HFFc6 (cell line): Measurements from ENCODE around the gene RBMS3. TPM values are rescaled to one million over a fixed set of nuclear protein-coding genes. Genes with fewer than 3 reads are reported as not detected.

Source experiments
- DNase-seq: peaks from one replicate; pipeline ENCODE4 v3.0.0-alpha.2; 2018
- H3K27ac Mint-ChIP-seq: 2 replicates; pipeline ENCODE4 v1.8.0; 2020; ENCODE audit warnings: mild to moderate bottlenecking, mixed read lengths
- H3K27me3 Mint-ChIP-seq: 2 replicates; pipeline ENCODE4 v1.8.0; 2021; ENCODE audit warnings: mild to moderate bottlenecking, moderate library complexity, mixed read lengths; ENCODE audit not compliant: insufficient read depth
- H3K36me3 Mint-ChIP-seq: 2 replicates; pipeline ENCODE4 v1.8.0; 2021; ENCODE audit warnings: low read depth, mixed read lengths
- H3K4me1 Mint-ChIP-seq: 2 replicates; pipeline ENCODE4 v1.8.0; 2020; ENCODE audit warnings: low read depth, mixed read lengths
- H3K4me3 Mint-ChIP-seq: 2 replicates; pipeline ENCODE4 v1.8.0; 2020; ENCODE audit warnings: mild to moderate bottlenecking, moderate library complexity, mixed read lengths
- H3K9me3 Mint-ChIP-seq: 2 replicates; pipeline ENCODE4 v1.8.0; 2020; ENCODE audit warnings: mild to moderate bottlenecking, mixed read lengths
- total RNA-seq, 6 experiments: library from RNA; stranded (reverse); fragmentation: NEBNext Ultra II Directional; extraction: Animal tissue kit (Norgen Biotek cat#: 25700); gene quantifications; 2 replicates in 1 of 6; 3 replicates in 5 of 6; pipeline ENCODE4 v1.2.3, GENCODE V29; 2021
- TF ChIP-seq, protein P1 (sequence below): fragments of 200-600 bp; sonication (generic); IDR thresholded peaks from 2 replicates; pipeline ENCODE4 v1.5.0; 2021; ENCODE audit warnings: antibody characterized with exemption, mild to moderate bottlenecking

RBMS3 gene
- total RNA-seq, 6 experiments from 2014 or later, result 22.8 to 46.9 (median 39.4) TPM

DNA sequence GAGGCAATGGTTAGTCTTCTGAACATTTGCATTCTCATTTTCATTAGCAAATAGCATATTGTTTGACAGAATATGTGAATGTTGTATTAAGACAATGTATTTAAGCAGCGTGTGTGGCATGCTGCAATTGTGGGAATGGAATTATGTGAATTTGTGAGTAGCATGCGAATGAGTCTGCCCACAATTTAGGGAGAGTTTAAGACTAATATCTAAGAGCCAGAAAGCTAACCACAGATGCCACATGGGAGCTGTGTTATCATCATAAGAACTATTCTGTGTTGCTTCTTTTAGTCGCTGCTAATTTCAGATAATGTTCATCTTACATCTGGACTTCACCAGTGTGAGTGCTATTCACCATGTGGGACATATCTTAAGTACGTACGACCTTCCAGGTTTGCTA lies 494.5 kb downstream of the RBMS3 start:
- 0 out of 2 replicates have a peak, but pooled peaks cover 3% of the 10 kb centered on the region for H3K27me3 Mint-ChIP-seq
- H3K36me3 Mint-ChIP-seq, result no peaks in the 10 kb centered on the region
- no peaks in the 10 kb centered on the region for H3K4me1 Mint-ChIP-seq

DNA sequence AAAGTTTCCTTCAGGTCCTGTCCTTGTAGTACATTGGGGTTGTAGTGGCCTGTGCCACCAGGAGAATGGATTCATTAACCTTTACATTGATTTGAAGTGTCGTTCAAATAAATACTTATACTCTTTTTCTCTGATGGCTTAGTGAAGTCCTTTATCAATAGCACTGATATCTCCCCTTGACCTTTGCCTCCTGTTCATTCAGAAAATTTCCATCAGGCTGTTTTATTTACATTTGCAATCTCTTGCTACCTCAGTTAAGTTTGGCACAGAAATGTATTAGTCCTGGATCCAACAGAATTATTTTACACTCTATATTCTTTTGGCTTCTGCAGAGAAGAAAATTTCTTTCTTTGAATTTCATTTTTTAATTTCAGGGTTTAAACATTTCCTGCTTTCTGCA lies 497.0 kb downstream of the RBMS3 start:
- Mint-ChIP-seq H3K27me3 (peaks cover 3% of the 10 kb centered on the region; the same call in 1 of the 2 replicates), H3K9me3 (peaks cover 3% of the 10 kb centered on the region; the same call in 1 of the 2 replicates), H3K4me1 (no peaks in the 10 kb centered on the region), H3K36me3 (peaks cover 11% of the 10 kb centered on the region), H3K27ac (no peak overlapping the region), H3K4me3 (no peak overlapping the region)
- no peak for DNase-seq
- TF ChIP-seq, protein P1, sequence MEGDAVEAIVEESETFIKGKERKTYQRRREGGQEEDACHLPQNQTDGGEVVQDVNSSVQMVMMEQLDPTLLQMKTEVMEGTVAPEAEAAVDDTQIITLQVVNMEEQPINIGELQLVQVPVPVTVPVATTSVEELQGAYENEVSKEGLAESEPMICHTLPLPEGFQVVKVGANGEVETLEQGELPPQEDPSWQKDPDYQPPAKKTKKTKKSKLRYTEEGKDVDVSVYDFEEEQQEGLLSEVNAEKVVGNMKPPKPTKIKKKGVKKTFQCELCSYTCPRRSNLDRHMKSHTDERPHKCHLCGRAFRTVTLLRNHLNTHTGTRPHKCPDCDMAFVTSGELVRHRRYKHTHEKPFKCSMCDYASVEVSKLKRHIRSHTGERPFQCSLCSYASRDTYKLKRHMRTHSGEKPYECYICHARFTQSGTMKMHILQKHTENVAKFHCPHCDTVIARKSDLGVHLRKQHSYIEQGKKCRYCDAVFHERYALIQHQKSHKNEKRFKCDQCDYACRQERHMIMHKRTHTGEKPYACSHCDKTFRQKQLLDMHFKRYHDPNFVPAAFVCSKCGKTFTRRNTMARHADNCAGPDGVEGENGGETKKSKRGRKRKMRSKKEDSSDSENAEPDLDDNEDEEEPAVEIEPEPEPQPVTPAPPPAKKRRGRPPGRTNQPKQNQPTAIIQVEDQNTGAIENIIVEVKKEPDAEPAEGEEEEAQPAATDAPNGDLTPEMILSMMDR, result no peak

More for the DNA sequence above, 494.5 kb downstream of the RBMS3 start:
- no peak for DNase-seq
- H3K9me3 Mint-ChIP-seq, result no peaks in the 10 kb centered on the region
- H3K4me3 Mint-ChIP-seq, result no peak overlapping the region
- H3K27ac Mint-ChIP-seq, result no peak overlapping the region
- TF ChIP-seq, protein P1, result no peak

GRCh38 chr3:29789686-29790085 lies 508.8 kb downstream of the RBMS3 start:
- Mint-ChIP-seq H3K27ac (no peak overlapping the region), H3K9me3 (no peaks in the 10 kb centered on the region), H3K36me3 (no peaks in the 10 kb centered on the region), H3K4me3 (no peak overlapping the region), H3K27me3 (no peaks in the 10 kb centered on the region), H3K4me1 (peaks cover 7% of the 10 kb centered on the region; the same call in 1 of the 2 replicates)
- no peak for DNase-seq
- TF ChIP-seq, protein P1, result no peak

GRCh38 chr3:29796808-29797207 lies 515.9 kb downstream of the RBMS3 start:
- no peak overlapping the region for H3K4me3 Mint-ChIP-seq
- no peaks in the 10 kb centered on the region for H3K36me3 Mint-ChIP-seq
- no peak overlapping the region for H3K27ac Mint-ChIP-seq
- TF ChIP-seq, protein P1, result no peak
- no peaks in the 10 kb centered on the region for H3K9me3 Mint-ChIP-seq
- no peaks in the 10 kb centered on the region for H3K27me3 Mint-ChIP-seq
- DNase-seq, result no peak
- peaks cover 5% of the 10 kb centered on the region for H3K4me1 Mint-ChIP-seq

GRCh38 chr3:29802057-29802456 lies 521.2 kb downstream of the RBMS3 start:
- H3K36me3 Mint-ChIP-seq, result no peaks in the 10 kb centered on the region
- H3K27ac Mint-ChIP-seq, result no peak overlapping the region
- no peaks in the 10 kb centered on the region for H3K27me3 Mint-ChIP-seq
- TF ChIP-seq, protein P1, result no peak
- no peak overlapping the region for H3K4me3 Mint-ChIP-seq
- DNase-seq, result no peak
- H3K9me3 Mint-ChIP-seq, result no peaks in the 10 kb centered on the region
- H3K4me1 Mint-ChIP-seq, result peaks cover 27% of the 10 kb centered on the region

GRCh38 chr3:29804044-29804443 lies 523.2 kb downstream of the RBMS3 start:
- Mint-ChIP-seq H3K27ac (no peak overlapping the region), H3K36me3 (no peaks in the 10 kb centered on the region), H3K27me3 (no peaks in the 10 kb centered on the region), H3K9me3 (no peaks in the 10 kb centered on the region), H3K4me1 (peaks cover 27% of the 10 kb centered on the region), H3K4me3 (no peak overlapping the region)
- TF ChIP-seq, protein P1, result no peak
- no peak for DNase-seq
